ENCODE measurements around the gene ACAP3.

DNA sequence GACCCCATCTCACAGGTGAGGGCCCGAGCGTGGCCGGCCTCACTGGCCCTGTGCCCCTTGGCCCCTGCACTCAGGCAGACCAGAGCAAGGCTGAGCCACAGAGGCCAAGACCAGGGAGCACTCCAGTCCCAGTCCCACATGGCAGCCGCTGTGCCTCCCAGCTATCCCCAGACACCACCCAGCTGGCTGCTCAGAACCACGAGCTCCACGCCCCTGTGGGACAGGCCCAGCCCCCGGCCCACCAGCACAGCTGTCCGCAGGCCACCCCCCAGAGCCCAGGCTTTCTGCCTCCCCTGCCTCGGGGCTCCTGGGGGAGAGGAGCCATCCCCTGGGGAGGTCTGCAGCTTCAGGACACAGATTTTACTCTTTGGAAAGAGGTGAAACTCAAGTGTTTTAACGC lies 52.1 kb downstream of the ACAP3 start:
- TF ChIP-seq, protein P1, sequence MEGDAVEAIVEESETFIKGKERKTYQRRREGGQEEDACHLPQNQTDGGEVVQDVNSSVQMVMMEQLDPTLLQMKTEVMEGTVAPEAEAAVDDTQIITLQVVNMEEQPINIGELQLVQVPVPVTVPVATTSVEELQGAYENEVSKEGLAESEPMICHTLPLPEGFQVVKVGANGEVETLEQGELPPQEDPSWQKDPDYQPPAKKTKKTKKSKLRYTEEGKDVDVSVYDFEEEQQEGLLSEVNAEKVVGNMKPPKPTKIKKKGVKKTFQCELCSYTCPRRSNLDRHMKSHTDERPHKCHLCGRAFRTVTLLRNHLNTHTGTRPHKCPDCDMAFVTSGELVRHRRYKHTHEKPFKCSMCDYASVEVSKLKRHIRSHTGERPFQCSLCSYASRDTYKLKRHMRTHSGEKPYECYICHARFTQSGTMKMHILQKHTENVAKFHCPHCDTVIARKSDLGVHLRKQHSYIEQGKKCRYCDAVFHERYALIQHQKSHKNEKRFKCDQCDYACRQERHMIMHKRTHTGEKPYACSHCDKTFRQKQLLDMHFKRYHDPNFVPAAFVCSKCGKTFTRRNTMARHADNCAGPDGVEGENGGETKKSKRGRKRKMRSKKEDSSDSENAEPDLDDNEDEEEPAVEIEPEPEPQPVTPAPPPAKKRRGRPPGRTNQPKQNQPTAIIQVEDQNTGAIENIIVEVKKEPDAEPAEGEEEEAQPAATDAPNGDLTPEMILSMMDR (IDR thresholded peaks at IDR 0.05), result no peak
- no peak for TF ChIP-seq POLR2A (IDR thresholded peaks at IDR 0.05)

Data from lower leg skin (tissue), 3 donors.